Smooth muscle cell of the pulmonary artery (primary cell): ENCODE measurements around the gene CRY1. TPM values are rescaled to one million over a fixed set of nuclear protein-coding genes. Genes with fewer than 3 reads are reported as not detected.

Source experiments
- total RNA-seq: library from RNA; depleted of rRNA; stranded (reverse); fragments of >200 nt; gene quantifications from 2 replicates; pipeline ENCODE4 v1.2.3, GENCODE V29; 2014

The CRY1 gene
- 9.8 TPM in 2 replicates for total RNA-seq

GRCh38 chr12:107093417-107094182, at the start of gene CRY1:
Gene CRY1 (minus strand): TSS chr12:107093549. CDS start chr12:107092961, 588 bp downstream.

GRCh38 chr12:106986625-106987389, 106.5 kb downstream of the CRY1 start, which contains the start of gene MTERF2:
Gene MTERF2 (minus strand): TSS chr12:106987146. CDS start chr12:106978714, 8,432 bp downstream.

DNA sequence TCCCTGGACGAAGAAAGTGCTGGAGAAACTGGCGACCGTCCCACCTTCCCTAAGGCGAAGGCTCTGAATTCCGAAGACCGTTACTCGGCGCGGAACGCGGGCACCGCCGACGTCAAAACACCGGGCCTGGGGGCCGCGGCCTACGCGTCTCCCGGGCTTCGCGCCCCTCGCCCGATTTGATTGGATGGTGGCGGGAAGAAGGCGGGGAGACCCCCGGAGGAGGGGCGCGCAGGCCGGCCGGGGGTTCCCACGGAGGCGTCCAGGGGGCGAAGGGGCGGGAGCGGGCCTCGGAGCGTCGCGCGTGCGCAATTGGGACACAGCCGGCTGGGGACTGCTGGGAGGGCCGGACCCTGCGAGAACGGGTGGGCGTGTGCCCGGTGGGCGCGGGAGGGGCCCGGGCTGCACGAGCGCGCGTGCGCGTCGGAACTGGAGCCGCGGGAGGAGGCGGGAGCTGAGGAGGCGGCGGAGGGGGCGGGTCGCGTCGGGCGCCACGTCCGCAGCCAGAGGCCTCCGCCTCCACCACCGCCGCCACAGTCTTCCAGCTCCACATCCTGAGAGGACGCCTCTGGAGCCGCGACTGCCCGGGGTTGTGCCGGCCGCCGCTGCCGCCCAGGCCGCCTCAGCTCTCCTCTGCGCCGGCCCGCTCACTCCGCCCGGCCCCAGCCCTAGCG, 137.8 kb downstream of the CRY1 start, which contains the start of gene TMEM263:
TSS of gene TMEM263 (plus strand) at position 531 of the 671 bp plus-strand sequence. CDS start 11,210 bp downstream, outside the sequence.

Other genes starting within 250 kb of the CRY1 start
- 104 and 180 TPM in 2 replicates for gene TMEM263, start 137.6 kb downstream of the CRY1 start, total RNA-seq
- gene MTERF2, start 106.4 kb downstream of the CRY1 start, total RNA-seq, result 3.9 and 4.8 TPM in 2 replicates